GM12892 (cell line): ENCODE measurements around the gene FAM171A2.

ENCODE experiments used
- POLR2A ChIP-seq: IDR thresholded peaks from 2 replicates; pipeline ENCODE4 v1.6.1; 2011; ENCODE audit warnings: low read depth, low read length, control low read depth
- POLR2AphosphoS5 ChIP-seq: IDR thresholded peaks from 2 replicates; pipeline ENCODE4 v1.6.1; 2011; ENCODE audit warnings: low read depth, low read length, control low read depth
- TAF1 ChIP-seq: IDR thresholded peaks from 2 replicates; pipeline ENCODE4 v1.6.1; 2011; ENCODE audit warnings: low read depth, mild to moderate bottlenecking, control low read depth, low read length, borderline replicate concordance

DNA sequence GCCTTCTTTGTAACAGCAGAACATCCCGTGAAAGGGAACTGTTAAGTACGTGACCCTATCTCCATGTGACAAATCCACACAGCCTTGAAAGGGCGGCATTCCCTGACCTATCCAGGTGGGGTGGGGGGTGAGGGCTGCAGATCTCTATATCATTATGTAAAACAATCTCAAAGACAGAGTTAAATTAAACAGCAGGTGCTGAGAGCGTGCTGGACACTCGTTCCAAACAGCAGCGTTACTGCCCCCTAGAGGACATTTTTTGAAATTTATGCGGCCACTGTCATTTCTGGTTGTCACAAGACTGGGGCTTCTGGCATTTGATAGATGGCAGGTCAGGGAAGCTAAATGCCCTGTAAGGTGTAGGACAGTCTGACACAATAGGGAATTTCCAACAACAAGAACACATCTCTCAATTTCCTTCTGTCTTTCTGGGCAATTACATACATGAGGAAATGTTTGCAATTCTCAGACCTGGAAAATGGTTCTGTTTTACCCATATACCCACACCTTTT lies 32.3 kb downstream of the FAM171A2 start:
- TF ChIP-seq TAF1 (no peak), POLR2AphosphoS5 (no peak), POLR2A (no peak)
